H1 (cell line): ENCODE measurements around the gene PEX5L. TPM values are rescaled to one million over a fixed set of nuclear protein-coding genes. Genes with fewer than 3 reads are reported as not detected.

ENCODE experiments used
- CTCF ChIA-PET: fragments of 300-600 bp; sonication (Branson Sonifier 250); formaldehyde crosslinking; loops from one replicate; lab custom pipeline; 2021; ENCODE audit not compliant: partially characterized antibody; lab: Charles Lee
- POLR2A ChIA-PET: fragments of 300-600 bp; sonication (Branson Sonifier 250); formaldehyde crosslinking; loops from one replicate; lab custom pipeline; 2021; ENCODE audit warnings: inconsistent platforms; ENCODE audit not compliant: partially characterized antibody; lab: Charles Lee
- DNase-seq, 2 experiments: peaks; one replicate each; pipeline versions ENCODE4 v3.0.0 to v3.0.0-alpha.2; 2010 to 2022; ENCODE audit warnings: low spot score in 2 of 2, low read depth in 1 of 2, mixed read lengths in 1 of 2
- FAIRE-seq: peaks from 2 replicates; lab custom pipeline; 2011; peaks lifted over from hg19 to GRCh38; lab: Jason Lieb, UNC
- H2AFZ ChIP-seq: 2 replicates; pipeline ENCODE4 v1.8.1; 2012; ENCODE audit warnings: low read length, inconsistent platforms
- H2AK5ac ChIP-seq: 2 replicates; pipeline ENCODE4 v1.6.1; 2013; ENCODE audit warnings: low read depth, low read length
- H2BK120ac ChIP-seq: replicated peaks from 2 replicates; pipeline ENCODE3; 2013; ENCODE audit warnings: low read depth, low read length, inconsistent platforms
- H2BK12ac ChIP-seq: 2 replicates; pipeline ENCODE4 v1.6.1; 2013; ENCODE audit warnings: low read depth, low read length
- H2BK15ac ChIP-seq: 2 replicates; pipeline ENCODE4 v1.6.1; 2013; ENCODE audit warnings: low read length
- H2BK20ac ChIP-seq: 2 replicates; pipeline ENCODE4 v1.6.1; 2013; ENCODE audit warnings: low read length
- H2BK5ac ChIP-seq: 2 replicates; pipeline ENCODE4 v1.6.1; 2013; ENCODE audit warnings: low read depth, low read length
- H3K14ac ChIP-seq: 2 replicates; pipeline ENCODE4 v1.6.1; 2013; ENCODE audit warnings: inconsistent platforms; ENCODE audit not compliant: insufficient read length
- H3K18ac ChIP-seq: 2 replicates; pipeline ENCODE4 v1.6.1; 2013; ENCODE audit warnings: low read length; ENCODE audit errors: extremely low read depth
- H3K23ac ChIP-seq: 2 replicates; pipeline ENCODE4 v1.6.1; 2013; ENCODE audit warnings: inconsistent platforms; ENCODE audit not compliant: insufficient read length
- H3K23me2 ChIP-seq: 2 replicates; pipeline ENCODE4 v1.6.1; 2013; ENCODE audit warnings: low read depth, low read length
- H3K27ac ChIP-seq: 2 replicates; pipeline ENCODE4 v1.6.1; 2011; ENCODE audit warnings: low read depth, low read length, inconsistent platforms
- H3K27me3 ChIP-seq, 4 experiments: replicated peaks in 1 of 4; 1 replicate in 1 of 4; 2 replicates in 3 of 4; pipeline versions ENCODE4 v1.6.1 to v1.8.1; 2011 to 2013; ENCODE audit warnings: low read length in 3 of 4, mild to moderate bottlenecking in 3 of 4, inconsistent platforms in 2 of 4, mixed read lengths in 2 of 4, moderate library complexity in 1 of 4; ENCODE audit not compliant: control insufficient read depth in 3 of 4, insufficient read depth in 3 of 4; ENCODE audit errors: extremely low read depth in 1 of 4
- H3K36me3 ChIP-seq, 4 experiments: 2 replicates each; pipeline versions ENCODE4 v1.6.1 to v1.8.1; 2011 to 2013; ENCODE audit warnings: mild to moderate bottlenecking in 4 of 4, low read length in 3 of 4, moderate library complexity in 2 of 4, control low read depth in 1 of 4, inconsistent platforms in 1 of 4; ENCODE audit not compliant: insufficient read depth in 4 of 4, control insufficient read depth in 2 of 4
- H3K4ac ChIP-seq: replicated peaks from 2 replicates; pipeline ENCODE3; 2013; ENCODE audit warnings: low read length, low read depth, mixed read lengths, inconsistent platforms; ENCODE audit not compliant: insufficient read length
- H3K4me1 ChIP-seq, 4 experiments: replicated peaks in 1 of 4; 1 replicate in 1 of 4; 2 replicates in 3 of 4; pipeline versions ENCODE4 v1.6.1 to v1.8.1; 2011 to 2013; ENCODE audit warnings: low read length in 3 of 4, inconsistent platforms in 2 of 4, mixed read lengths in 1 of 4; ENCODE audit not compliant: insufficient read depth in 4 of 4, control insufficient read depth in 3 of 4
- H3K4me2 ChIP-seq, 2 experiments: 2 replicates each; pipeline versions ENCODE4 v1.6.1 to v1.8.1; 2011 to 2013; ENCODE audit warnings: low read depth in 2 of 2, low read length in 2 of 2, control low read depth in 1 of 2, inconsistent platforms in 1 of 2, mild to moderate bottlenecking in 1 of 2; ENCODE audit not compliant: insufficient read depth in 1 of 2
- H3K4me3 ChIP-seq, 4 experiments: fragments of 200-600, 300-600 bp in 1 of 4; sonication (generic), shearing (Covaris generic), sonication (Bioruptor Twin) in 1 of 4; 2 replicates each; pipeline versions ENCODE4 v1.5.1 to v1.8.1; 2011 to 2016; ENCODE audit warnings: low read length in 4 of 4, low read depth in 3 of 4, control low read depth in 2 of 4, inconsistent platforms in 2 of 4, mild to moderate bottlenecking in 2 of 4, mixed read lengths in 1 of 4, moderate library complexity in 1 of 4; ENCODE audit not compliant: insufficient read depth in 2 of 4; ENCODE audit errors: extremely low read depth in 1 of 4
- H3K56ac ChIP-seq: replicated peaks from 2 replicates; pipeline ENCODE3; 2013; ENCODE audit warnings: low read depth, mild to moderate bottlenecking, mixed read lengths, low read length, inconsistent platforms; ENCODE audit not compliant: insufficient read length
- H3K79me1 ChIP-seq: 2 replicates; pipeline ENCODE4 v1.6.1; 2013; ENCODE audit warnings: low read depth, low read length, control low read depth
- H3K79me2 ChIP-seq, 2 experiments: 2 replicates each; pipeline versions ENCODE4 v1.6.1 to v1.8.1; 2012 to 2013; ENCODE audit warnings: low read length in 2 of 2, mild to moderate bottlenecking in 2 of 2, inconsistent platforms in 1 of 2; ENCODE audit not compliant: insufficient read depth in 2 of 2, control insufficient read depth in 1 of 2
- H3K9ac ChIP-seq, 4 experiments: replicated peaks in 1 of 4; 1 replicate in 1 of 4; 2 replicates in 3 of 4; pipeline versions ENCODE4 v1.6.1 to v1.8.1; 2011 to 2013; ENCODE audit warnings: low read depth in 3 of 4, low read length in 3 of 4, control low read depth in 2 of 4, mild to moderate bottlenecking in 2 of 4, moderate library complexity in 2 of 4, inconsistent platforms in 1 of 4; ENCODE audit errors: extremely low read depth in 1 of 4
- H3K9me3 ChIP-seq, 2 experiments: 2 replicates each; pipeline versions ENCODE4 v1.6.1 to v1.8.1; 2012 to 2013; ENCODE audit warnings: mild to moderate bottlenecking in 2 of 2, moderate library complexity in 2 of 2, control low read depth in 1 of 2, inconsistent platforms in 1 of 2, low read depth in 1 of 2, low read length in 1 of 2, mixed read lengths in 1 of 2; ENCODE audit not compliant: insufficient read depth in 2 of 2
- H4K20me1 ChIP-seq, 2 experiments: replicated peaks in 1 of 2; 2 replicates each; pipeline versions ENCODE3 to v1.8.1; 2011 to 2013; ENCODE audit warnings: inconsistent platforms in 2 of 2, low read length in 2 of 2, mild to moderate bottlenecking in 1 of 2; ENCODE audit not compliant: insufficient read depth in 2 of 2, control insufficient read depth in 1 of 2
- H4K5ac ChIP-seq: 2 replicates; pipeline ENCODE4 v1.6.1; 2013; ENCODE audit warnings: low read length, low read depth, mixed read lengths, inconsistent platforms; ENCODE audit not compliant: insufficient read length
- H4K8ac ChIP-seq: 2 replicates; pipeline ENCODE4 v1.8.0; 2013; ENCODE audit warnings: mild to moderate bottlenecking, moderate library complexity, low read length, inconsistent platforms; ENCODE audit not compliant: insufficient read depth; ENCODE audit errors: extremely low read depth
- H4K91ac ChIP-seq: replicated peaks from 2 replicates; pipeline ENCODE3; 2013; ENCODE audit warnings: low read length, mixed read lengths, inconsistent platforms; ENCODE audit not compliant: insufficient read length
- ASH2L ChIP-seq: fragments of 200-600, 300-600 bp; sonication (generic); IDR thresholded peaks from one replicate; pipeline ENCODE4 v1.7.1; 2017; ENCODE audit warnings: low read length
- CREB1 ChIP-seq: IDR thresholded peaks from 2 replicates; pipeline ENCODE4 v1.6.1; 2012; ENCODE audit warnings: inconsistent platforms
- EGR1 ChIP-seq: IDR thresholded peaks from 2 replicates; pipeline ENCODE4 v1.6.1; 2011; ENCODE audit warnings: low read depth, low read length, borderline replicate concordance
- EP300 ChIP-seq, 2 experiments: IDR thresholded peaks; 1 replicate in 1 of 2; 2 replicates in 1 of 2; pipeline ENCODE4 v1.6.1; 2011 to 2012; ENCODE audit warnings: low read depth in 2 of 2, low read length in 2 of 2, mild to moderate bottlenecking in 2 of 2, borderline replicate concordance in 1 of 2, inconsistent platforms in 1 of 2, moderate library complexity in 1 of 2
- KDM5A ChIP-seq: fragments of 200-600 bp; IDR thresholded peaks from 2 replicates; pipeline ENCODE4 v1.7.1; 2012; ENCODE audit warnings: mild to moderate bottlenecking, low read length, inconsistent platforms, mixed read lengths
- RAD21 ChIP-seq, 2 experiments: IDR thresholded peaks in 1 of 2; conservative IDR thresholded peaks in 1 of 2; 2 replicates each; pipeline ENCODE4 v1.6.1; 2011; ENCODE audit warnings: low read depth in 2 of 2, low read length in 2 of 2, improper control_type of control experiment in 1 of 2, inconsistent platforms in 1 of 2, mild to moderate bottlenecking in 1 of 2, moderate library complexity in 1 of 2
- TAF1 ChIP-seq: IDR thresholded peaks from 2 replicates; pipeline ENCODE4 v1.6.1; 2011; ENCODE audit warnings: mild to moderate bottlenecking, low read depth, low read length
- TBP ChIP-seq: IDR thresholded peaks from 2 replicates; pipeline ENCODE4 v1.6.1; 2011; ENCODE audit warnings: low read depth, low read length, improper control_type of control experiment
- WGBS, 2 experiments: shearing (Covaris generic) in 1 of 2; methylation state at CpG; one replicate each; pipeline versions ENCODE4 v1.1.6 to v1.1.7; 2013 to 2015; ENCODE audit warnings: low lambda C conversion rate in 2 of 2, mixed read lengths in 2 of 2, inconsistent platforms in 1 of 2, low coverage in 1 of 2, missing lambda C conversion rate in 1 of 2; ENCODE audit not compliant: insufficient replicate concordance in 2 of 2, insufficient coverage in 1 of 2, insufficient read length in 1 of 2; ENCODE audit errors: extremely low coverage in 1 of 2, missing lambda C conversion rate in 1 of 2; 5-methylcytosine and 5-hydroxymethylcytosine counted together
- polyA plus RNA-seq, 7 experiments: library from polyadenylated mRNA; depleted of rRNA in 3 of 7; stranded (reverse) in 5 of 7; unstranded in 2 of 7; fragments of >200 nt in 5 of 7; fragments of 200-250 nt in 2 of 7; gene quantifications; 1 replicate in 5 of 7; 2 replicates in 1 of 7; 4 replicates in 1 of 7; pipeline versions ENCODE4 v1.2.1 to v1.2.3, GENCODE V29; 2011 to 2013; ENCODE audit warnings: missing spikeins in 2 of 7, mixed read lengths in 2 of 7
- total RNA-seq: library from RNA; stranded (reverse); fragmentation: NEBNext Ultra II Directional; extraction: Animal tissue kit (Norgen Biotek cat#: 25700); gene quantifications from 2 replicates; pipeline ENCODE4 v1.2.1, GENCODE V29; 2021
- TF ChIP-seq, protein P1 (sequence below): IDR thresholded peaks from 2 replicates; pipeline ENCODE4 v1.6.1; 2012; ENCODE audit warnings: inconsistent platforms
- TF ChIP-seq, protein P2 (sequence below): IDR thresholded peaks from 2 replicates; pipeline ENCODE4 v1.6.1; 2012; ENCODE audit warnings: inconsistent platforms

The PEX5L gene
- total and polyA plus RNA-seq, 2 of the 8 experiments (the other 6 are each of a cell fraction or from before 2014, with no cell fraction given): 0.80 to 4.2 TPM

DNA sequence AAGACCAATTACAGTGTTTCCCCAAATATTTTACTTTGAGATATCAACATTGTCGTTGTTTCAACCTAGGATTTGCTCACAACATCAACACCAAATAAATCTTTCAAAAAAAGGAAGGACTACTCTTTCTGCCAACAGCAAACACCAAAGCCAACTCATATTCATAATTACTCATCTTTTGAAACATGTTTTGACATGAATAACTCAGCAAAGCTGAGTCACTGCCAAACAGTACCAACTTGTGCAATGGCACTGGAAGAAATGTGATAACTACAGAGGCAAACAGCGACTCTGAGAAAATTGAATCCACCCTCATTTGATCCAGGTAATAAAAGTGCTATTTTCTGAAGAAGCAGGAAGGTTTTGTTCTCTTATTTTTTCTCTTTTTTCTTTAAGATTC lies 67.2 kb downstream of the PEX5L start:
- Histone ChIP-seq H2AK5ac (no peak overlapping the region), H3K27me3 (no peaks in the 10 kb centered on the region), H2BK120ac (no peak overlapping the region), H3K23me2 (no peaks in the 10 kb centered on the region), H3K9me3 (no peaks in the 10 kb centered on the region), H3K9ac (no peak overlapping the region), H3K14ac (no peak overlapping the region), H2BK20ac (no peak overlapping the region), H3K79me1 (no peaks in the 10 kb centered on the region), H4K20me1 (no peaks in the 10 kb centered on the region), H3K56ac (no peak overlapping the region), H3K36me3 (no peaks in the 10 kb centered on the region), H2AFZ (no peak overlapping the region), H4K8ac (no peak overlapping the region), H3K18ac (no peak overlapping the region), H2BK15ac (no peak overlapping the region), H3K4me1 (peaks cover 2 to 6% (median 3%) of the 10 kb centered on the region in 4 experiments; a peak in 3 of 7 replicates), H3K27ac (no peak overlapping the region), H3K4ac (no peak overlapping the region), H3K4me3 (no peak overlapping the region), H3K79me2 (no peaks in the 10 kb centered on the region), H3K4me2 (no peak overlapping the region), H2BK5ac (no peak overlapping the region), H4K91ac (no peak overlapping the region), H2BK12ac (no peak overlapping the region), H3K23ac (no peak overlapping the region), H4K5ac (no peak overlapping the region)
- ChIA-PET CTCF (no interaction called here), POLR2A (no interaction called here)
- 93% methylated on average over 2 of the region's 2 CpGs; no CpG with 5 or more reads in 1 of the 2 experiments for whole genome bisulfite sequencing, 2 experiments
- FAIRE-seq (no peak), DNase-seq (no peak)
- TF ChIP-seq ASH2L (no peak), EGR1 (no peak), KDM5A (no peak), TBP (no peak), CREB1 (no peak), RAD21 (IDR thresholded peaks at IDR 0.05 in 1 of 2, conservative IDR thresholded peaks at IDR 0.05 in 1 of 2; ENCODE audit: low read depth in 2 of 2, low read length in 2 of 2) (no peak), EP300 (IDR thresholded peaks at IDR 0.05; ENCODE audit: borderline replicate concordance in 1 of 2, low read depth in 2 of 2, low read length in 2 of 2) (no peak), TAF1 (no peak)
- TF ChIP-seq, protein P1, sequence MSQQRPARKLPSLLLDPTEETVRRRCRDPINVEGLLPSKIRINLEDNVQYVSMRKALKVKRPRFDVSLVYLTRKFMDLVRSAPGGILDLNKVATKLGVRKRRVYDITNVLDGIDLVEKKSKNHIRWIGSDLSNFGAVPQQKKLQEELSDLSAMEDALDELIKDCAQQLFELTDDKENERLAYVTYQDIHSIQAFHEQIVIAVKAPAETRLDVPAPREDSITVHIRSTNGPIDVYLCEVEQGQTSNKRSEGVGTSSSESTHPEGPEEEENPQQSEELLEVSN: no peak
- TF ChIP-seq, protein P2, sequence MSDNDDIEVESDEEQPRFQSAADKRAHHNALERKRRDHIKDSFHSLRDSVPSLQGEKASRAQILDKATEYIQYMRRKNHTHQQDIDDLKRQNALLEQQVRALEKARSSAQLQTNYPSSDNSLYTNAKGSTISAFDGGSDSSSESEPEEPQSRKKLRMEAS: no peak
